Keratinocyte (primary cell): ENCODE results near the gene CECR2. TPM values are rescaled to one million over a fixed set of nuclear protein-coding genes. Genes with fewer than 3 reads are reported as not detected.

ENCODE experiments used
- DNase-seq: peaks from one replicate; pipeline ENCODE4 v3.0.0-alpha.2; 2011; ENCODE audit warnings: low read depth, missing footprints, low spot score
- FAIRE-seq: peaks from 2 replicates; lab custom pipeline; 2011; peaks lifted over from hg19 to GRCh38; lab: Jason Lieb, UNC
- H2AFZ ChIP-seq: 2 replicates; pipeline ENCODE4 v1.6.0; 2012; ENCODE audit warnings: low read length, control low read depth, inconsistent platforms; ENCODE audit not compliant: control insufficient read depth
- H3K27ac ChIP-seq: 2 replicates; pipeline ENCODE4 v1.5.1; 2011; ENCODE audit warnings: low read length; ENCODE audit not compliant: control insufficient read depth, insufficient read depth
- H3K27me3 ChIP-seq: 3 replicates; pipeline ENCODE4 v1.6.0; 2011; ENCODE audit warnings: low read length; ENCODE audit not compliant: control insufficient read depth, insufficient read depth; ENCODE audit errors: extremely low read depth
- H3K36me3 ChIP-seq, 2 experiments: 2 replicates in 1 of 2; 3 replicates in 1 of 2; pipeline ENCODE4 v1.5.1; 2011; ENCODE audit warnings: low read length in 2 of 2, mild to moderate bottlenecking in 1 of 2; ENCODE audit not compliant: control insufficient read depth in 2 of 2, insufficient read depth in 2 of 2; ENCODE audit errors: extremely low read depth in 1 of 2
- H3K4me1 ChIP-seq: 3 replicates; pipeline ENCODE4 v1.5.1; 2011; ENCODE audit warnings: low read length; ENCODE audit not compliant: control insufficient read depth, insufficient read depth; ENCODE audit errors: extremely low read depth
- H3K4me2 ChIP-seq: 3 replicates; pipeline ENCODE4 v1.6.0; 2011; ENCODE audit warnings: low read depth, low read length; ENCODE audit not compliant: control insufficient read depth, insufficient read depth; ENCODE audit errors: extremely low read depth
- H3K4me3 ChIP-seq, 3 experiments: fragments of 200-600 bp in 1 of 3; sonication (generic) in 1 of 3; 2 replicates in 2 of 3; 3 replicates in 1 of 3; pipeline ENCODE4 v1.5.1; 2011 to 2016; ENCODE audit warnings: low read length in 3 of 3, mild to moderate bottlenecking in 3 of 3, control low read depth in 2 of 3, inconsistent platforms in 1 of 3, low read depth in 1 of 3, mixed read lengths in 1 of 3, mixed run types in 1 of 3, moderate library complexity in 1 of 3; ENCODE audit not compliant: control insufficient read depth in 2 of 3, insufficient read depth in 2 of 3; ENCODE audit errors: extremely low read depth in 1 of 3
- H3K79me2 ChIP-seq: 2 replicates; pipeline ENCODE4 v1.6.0; 2012; ENCODE audit warnings: low read length; ENCODE audit not compliant: control insufficient read depth, insufficient read depth
- H3K9ac ChIP-seq: 3 replicates; pipeline ENCODE4 v1.6.0; 2011; ENCODE audit warnings: low read length; ENCODE audit not compliant: control insufficient read depth, insufficient read depth; ENCODE audit errors: extremely low read depth
- H3K9me1 ChIP-seq: 3 replicates; pipeline ENCODE4 v1.6.0; 2011; ENCODE audit warnings: low read length; ENCODE audit not compliant: control insufficient read depth, insufficient read depth; ENCODE audit errors: extremely low read depth
- H3K9me3 ChIP-seq: 2 replicates; pipeline ENCODE4 v1.5.1; 2012; ENCODE audit warnings: low read depth, low read length; ENCODE audit not compliant: control insufficient read depth
- H4K20me1 ChIP-seq: 3 replicates; pipeline ENCODE4 v1.6.0; 2011; ENCODE audit warnings: low read length; ENCODE audit not compliant: control insufficient read depth, insufficient read depth; ENCODE audit errors: extremely low read depth
- CTCF ChIP-seq, 3 experiments: IDR thresholded peaks in 1 of 3; conservative IDR thresholded peaks in 1 of 3; optimal IDR thresholded peaks in 1 of 3; 2 replicates in 2 of 3; 3 replicates in 1 of 3; pipeline versions ENCODE3 to v1.5.1; 2011; ENCODE audit warnings: low read length in 3 of 3, mild to moderate bottlenecking in 3 of 3, moderate library complexity in 2 of 3, control low read depth in 1 of 3, inconsistent platforms in 1 of 3; ENCODE audit not compliant: insufficient read depth in 2 of 3; ENCODE audit errors: extremely low read depth in 1 of 3
- EZH2 ChIP-seq: IDR thresholded peaks from one replicate; pipeline ENCODE4 v1.6.1; 2012; ENCODE audit warnings: inconsistent platforms, mild to moderate bottlenecking, low read length, moderate library complexity
- dilution Hi-C: fragments of 300-500 bp; cut with MboI; formaldehyde crosslinking; loops from one replicate; pipeline ENCODE4 v1.7.0; 2020; ENCODE audit warnings: low sequenced_read_pairs; ENCODE audit not compliant: extremely low pct_ligation_motif_present
- polyA plus RNA-seq, 5 experiments: library from polyadenylated mRNA; depleted of rRNA in 3 of 5; stranded (reverse) in 3 of 5; stranded (forward) in 1 of 5; unstranded in 1 of 5; fragments of >200 nt; gene quantifications; 1 replicate in 1 of 5; 2 replicates in 3 of 5; 3 replicates in 1 of 5; pipeline versions ENCODE4 v1.2.1 to v1.2.3, GENCODE V29; 2011 to 2012; ENCODE audit warnings: missing spikeins in 2 of 5, low read depth in 1 of 5, low replicate concordance in 1 of 5

Gene CECR2
- polyA plus RNA-seq, 1 donor (not counting 4 experiments of a cell fraction or from before 2014, with no cell fraction given): not detected

DNA sequence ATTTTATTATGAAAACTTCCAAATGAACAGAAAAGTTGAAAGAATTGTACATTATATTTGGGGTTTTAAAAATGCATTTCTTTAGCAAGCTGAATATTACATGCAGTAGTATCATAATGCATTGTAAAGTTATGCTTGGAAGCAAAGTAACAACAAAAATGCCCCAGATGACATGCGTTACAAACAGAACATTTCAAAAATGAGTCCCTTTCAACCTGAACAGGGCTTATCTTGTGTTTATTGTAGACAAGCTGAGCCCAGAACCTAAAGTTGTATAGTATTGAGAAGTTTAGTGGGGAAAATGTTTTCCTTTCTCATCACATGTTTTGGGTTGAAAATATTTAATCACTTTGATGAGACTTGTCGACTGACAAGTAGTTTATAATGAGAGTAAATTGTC lies 68.8 kb downstream of the CECR2 start:
- dilution Hi-C loops: no loop called here
- H3K27me3 ChIP-seq: no peaks in the 10 kb centered on the region
- TF ChIP-seq CTCF (optimal IDR thresholded peaks at IDR 0.05 in 1 of 3, IDR thresholded peaks at IDR 0.05 in 1 of 3, conservative IDR thresholded peaks at IDR 0.05 in 1 of 3; ENCODE audit: extremely low read depth in 1 of 3, insufficient read depth in 2 of 3, low read length in 3 of 3): no peak
- TF ChIP-seq EZH2: no peak

GRCh38 chr22:17441326-17441725 lies 72.1 kb downstream of the CECR2 start:
- no peak for FAIRE-seq

More for the DNA sequence above, 68.8 kb downstream of the CECR2 start:
- Histone ChIP-seq H3K9me3 (no peaks in the 10 kb centered on the region), H2AFZ (no peak overlapping the region), H3K4me1 (no peaks in the 10 kb centered on the region), H3K79me2 (no peaks in the 10 kb centered on the region), H3K9ac (no peak overlapping the region), H4K20me1 (no peaks in the 10 kb centered on the region), H3K27ac (no peak overlapping the region), H3K9me1 (no peaks in the 10 kb centered on the region), H3K4me3 (no peak overlapping the region), H3K4me2 (no peak overlapping the region), H3K36me3 (no peaks in the 10 kb centered on the region)
- no peak for DNase-seq
- no peak for FAIRE-seq

More at GRCh38 chr22:17441326-17441725, 72.1 kb downstream of the CECR2 start:
- Histone ChIP-seq H3K4me1 (no peaks in the 10 kb centered on the region), H3K4me2 (no peak overlapping the region), H3K79me2 (no peaks in the 10 kb centered on the region), H3K9me3 (no peaks in the 10 kb centered on the region), H3K9me1 (no peaks in the 10 kb centered on the region), H3K27me3 (no peaks in the 10 kb centered on the region), H3K9ac (no peak overlapping the region), H4K20me1 (no peaks in the 10 kb centered on the region), H2AFZ (no peak overlapping the region), H3K36me3 (no peaks in the 10 kb centered on the region), H3K4me3 (no peak overlapping the region), H3K27ac (no peak overlapping the region)
- DNase-seq: no peak
- dilution Hi-C loops: no loop called here
- TF ChIP-seq EZH2 (no peak), CTCF (optimal IDR thresholded peaks at IDR 0.05 in 1 of 3, IDR thresholded peaks at IDR 0.05 in 1 of 3, conservative IDR thresholded peaks at IDR 0.05 in 1 of 3; ENCODE audit: extremely low read depth in 1 of 3, insufficient read depth in 2 of 3, low read length in 3 of 3) (no peak)
